GM18502 (cell line): ENCODE measurements around the gene HS3ST3A1.

Experiments used
- ATAC-seq: cut with Tn5 transposase; IDR thresholded peaks from one replicate; pipeline ENCODE4 v1.9.1; 2021; ENCODE audit warnings: mild to moderate bottlenecking; ENCODE audit not compliant: unreplicated experiment, poor library complexity

The HS3ST3A1 gene

DNA sequence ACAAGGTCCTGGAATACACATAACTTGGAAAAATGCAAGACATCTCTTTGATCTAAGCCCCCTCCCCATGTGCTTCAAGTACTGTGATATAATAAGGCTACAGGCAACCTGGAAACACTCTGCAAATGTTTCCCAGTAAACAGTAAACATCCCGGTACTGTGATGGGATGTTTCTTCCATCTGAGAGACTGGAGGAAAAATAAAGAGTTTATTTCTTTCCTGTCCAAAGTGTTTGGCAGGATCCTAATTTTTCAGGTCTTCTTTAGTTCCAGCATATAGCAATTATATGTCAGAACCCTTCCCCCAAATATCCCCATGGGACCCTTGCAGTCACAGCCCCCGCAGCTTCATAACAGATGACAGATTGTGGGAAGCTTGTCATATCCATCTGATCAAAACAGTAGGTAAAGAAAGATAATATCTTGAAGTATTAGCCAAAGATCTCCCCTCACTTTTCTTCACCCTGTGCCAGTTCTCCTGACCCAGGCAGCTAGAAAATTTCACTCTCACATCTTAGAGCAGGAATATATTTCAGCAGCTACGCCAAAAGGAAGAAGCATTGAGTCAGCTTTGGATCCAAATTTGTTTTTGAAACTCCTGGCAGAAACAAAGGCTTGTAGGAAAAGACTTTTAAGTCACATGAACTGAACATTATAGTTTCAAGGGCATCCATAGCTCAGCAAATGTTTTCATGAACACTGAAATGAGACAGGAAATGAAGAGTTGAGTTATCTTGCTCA lies 141.3 kb downstream of the HS3ST3A1 start:
- no peak for ATAC-seq

DNA sequence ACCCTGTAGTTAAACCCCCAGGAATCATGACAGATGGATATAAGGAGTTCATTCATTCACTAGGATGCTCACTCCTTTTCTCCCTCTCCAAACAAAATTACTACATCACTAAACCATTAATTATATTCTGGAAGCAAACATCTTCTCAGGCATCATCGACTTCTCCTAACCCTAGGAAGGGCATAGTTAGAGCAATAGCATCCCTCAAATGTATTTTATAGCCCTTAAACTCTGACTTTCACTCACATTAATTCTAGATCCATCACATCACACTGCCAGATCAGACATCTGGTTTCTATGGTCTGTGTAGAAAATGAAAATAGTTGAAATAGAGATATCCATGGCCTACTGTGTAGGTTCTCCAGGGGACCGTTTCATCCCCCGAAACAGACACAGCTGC lies 143.9 kb downstream of the HS3ST3A1 start:
- ATAC-seq: no peak
